A549 treated with RU486 at 1 μM for 4 hours (cell line): ENCODE results near the gene TTC6. TPM values are rescaled to one million over a fixed set of nuclear protein-coding genes. Genes with fewer than 3 reads are reported as not detected.

ENCODE experiments used
- total RNA-seq: library from RNA; stranded (reverse); fragments of 200-300 nt; extraction: Qiagen RNA extraction; gene quantifications from 5 replicates; pipeline ENCODE4 v1.2.3, GENCODE V29; 2022; ENCODE audit warnings: low read depth

The TTC6 gene
- 0.11 to 0.54 TPM (median 0.44 TPM) in 5 replicates for total RNA-seq

GRCh38 chr14:37594971-37595808 is at the start of gene TTC6, which contains the start of gene FOXA1:
TSS of gene TTC6 (plus strand) at chr14:37595629. CDS start at chr14:37622065, 26,436 bp downstream.
TSS of gene FOXA1 (minus strand) at chr14:37595249. CDS start at chr14:37594972, 277 bp downstream.

Other genes starting within 250 kb of the TTC6 start
- gene FOXA1, start 380 bp upstream of the TTC6 start, total RNA-seq: 6.8 to 12.4 TPM (median 10.6 TPM) in 5 replicates